GM21825 (cell line): ENCODE data around the gene SLF2.
A peak's percentile ranks its signal among the peaks of the same experiment; 100 is the strongest.

Experiments
- ATAC-seq: cut with Tn5 transposase; IDR thresholded peaks from one replicate; pipeline ENCODE4 v1.9.1; 2021; ENCODE audit warnings: mild to moderate bottlenecking, moderate library complexity; ENCODE audit not compliant: unreplicated experiment

SLF2 gene

DNA sequence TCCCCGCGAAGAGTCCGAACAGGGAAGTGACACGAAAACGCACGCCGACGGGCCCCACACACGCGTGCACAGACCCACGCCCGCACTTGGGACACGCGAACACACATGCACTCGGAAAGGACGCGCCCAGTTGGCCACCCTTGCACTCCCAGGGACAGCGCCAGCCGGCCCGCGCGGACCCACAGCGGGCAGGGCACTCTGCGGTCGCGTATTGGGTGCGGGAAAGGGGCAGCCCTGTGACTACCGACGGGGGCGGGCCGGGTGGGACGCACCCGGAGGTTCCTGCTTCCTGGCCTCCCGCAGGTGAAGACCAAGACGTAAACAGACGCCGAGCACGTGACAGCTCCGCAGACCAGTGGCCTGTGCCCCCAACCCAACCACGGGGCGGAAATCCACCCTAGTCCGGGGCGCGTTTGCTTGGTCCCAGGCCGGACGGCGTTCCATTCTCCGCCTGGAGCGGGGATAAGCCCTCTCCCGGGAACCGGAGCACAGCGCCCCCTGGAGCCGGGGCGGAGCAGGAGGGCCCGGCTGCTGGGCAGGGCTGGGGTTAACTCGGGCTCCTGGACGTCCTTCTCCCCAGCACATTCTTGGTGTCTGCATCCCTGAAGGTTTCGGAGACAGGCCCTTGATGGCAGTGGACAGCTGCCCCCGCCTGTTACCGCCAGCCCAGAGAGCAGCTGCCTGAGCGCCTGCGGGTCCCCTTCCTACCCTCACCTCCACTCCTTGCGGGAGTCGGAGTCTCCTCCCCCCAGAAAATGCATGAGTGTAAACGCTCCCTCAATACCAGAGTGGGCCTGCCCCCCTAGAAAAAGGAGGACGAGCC lies 84.8 kb downstream of the SLF2 start:
- ATAC-seq, result peak; percentile 30

DNA sequence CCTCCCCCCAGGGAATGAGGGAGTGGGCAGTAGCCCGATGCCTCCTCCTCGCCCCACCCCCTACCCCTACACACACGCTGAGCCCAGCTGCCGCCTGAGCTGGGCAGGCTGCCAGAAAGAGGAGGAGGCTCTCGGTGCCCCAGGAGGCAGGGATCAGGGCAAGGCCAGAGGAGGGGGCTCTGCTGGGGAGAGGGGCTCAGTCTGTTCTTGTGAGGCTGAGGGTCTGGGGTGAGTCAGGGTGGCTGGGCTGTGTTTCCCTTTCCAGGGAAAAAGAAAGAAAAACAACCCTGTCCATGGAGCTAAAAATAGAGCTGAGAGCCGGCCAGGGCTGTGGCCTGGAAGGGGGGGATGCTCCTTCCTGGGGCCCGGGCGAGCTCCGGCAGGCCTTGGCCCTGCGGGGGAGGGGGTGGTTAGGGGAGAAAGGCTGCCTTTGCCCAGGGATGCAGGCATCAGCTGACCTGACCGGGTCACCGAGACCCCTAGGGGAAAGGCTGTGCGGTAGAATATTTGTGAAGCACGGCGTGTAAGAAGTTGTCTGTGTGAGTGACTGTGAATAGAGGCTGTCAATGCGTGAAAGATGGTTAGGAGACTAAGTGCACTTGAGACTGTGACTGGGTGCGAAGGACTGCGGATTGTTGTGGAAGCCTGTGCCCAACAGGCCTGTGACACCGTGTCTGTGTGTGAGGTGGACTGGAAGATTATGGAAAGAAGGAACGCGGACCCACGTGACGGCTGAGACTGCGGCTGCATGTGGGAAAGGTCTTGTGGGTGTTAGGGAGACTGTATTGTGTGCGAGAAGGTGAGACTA lies 85.6 kb downstream of the SLF2 start:
- ATAC-seq, result peak; percentile 30

DNA sequence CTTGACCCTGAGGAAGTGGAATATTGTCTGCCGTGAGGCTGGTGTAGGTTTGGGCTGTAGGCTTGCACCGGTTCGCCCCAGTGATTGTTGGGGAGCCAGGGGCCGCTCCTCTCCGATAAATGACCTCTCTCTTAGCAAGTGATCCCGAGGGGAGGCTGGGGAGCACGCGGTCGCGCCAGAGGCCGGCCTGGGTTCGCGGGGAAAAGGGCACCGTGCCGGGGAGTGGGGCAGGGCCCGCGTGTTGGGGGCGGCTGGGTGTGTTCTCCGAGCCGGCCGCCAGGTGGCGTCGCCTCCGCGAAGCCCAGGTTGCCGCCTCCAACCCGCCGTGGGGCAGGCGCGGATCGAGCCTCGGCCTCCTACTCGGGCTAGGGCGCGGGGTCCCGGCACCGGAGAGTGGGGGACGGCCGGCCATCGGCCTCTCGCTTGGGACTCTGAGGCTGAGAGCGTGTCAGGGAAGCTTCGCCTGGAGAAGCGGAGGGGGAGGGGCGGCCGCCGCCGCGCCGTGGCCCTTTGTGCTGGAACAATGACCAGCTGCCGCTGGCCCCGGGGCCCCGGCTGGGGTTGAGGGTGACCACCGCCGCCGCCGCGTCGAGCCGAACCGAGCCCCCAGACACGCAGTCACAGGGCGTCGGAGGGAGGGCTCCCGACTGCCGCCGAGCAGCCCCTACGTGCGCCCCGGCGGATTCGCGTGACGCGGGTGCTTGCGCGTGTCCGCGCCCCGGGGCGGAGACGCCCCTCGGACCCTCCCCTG lies 86.4 kb downstream of the SLF2 start:
- peak; percentile 55 for ATAC-seq

DNA sequence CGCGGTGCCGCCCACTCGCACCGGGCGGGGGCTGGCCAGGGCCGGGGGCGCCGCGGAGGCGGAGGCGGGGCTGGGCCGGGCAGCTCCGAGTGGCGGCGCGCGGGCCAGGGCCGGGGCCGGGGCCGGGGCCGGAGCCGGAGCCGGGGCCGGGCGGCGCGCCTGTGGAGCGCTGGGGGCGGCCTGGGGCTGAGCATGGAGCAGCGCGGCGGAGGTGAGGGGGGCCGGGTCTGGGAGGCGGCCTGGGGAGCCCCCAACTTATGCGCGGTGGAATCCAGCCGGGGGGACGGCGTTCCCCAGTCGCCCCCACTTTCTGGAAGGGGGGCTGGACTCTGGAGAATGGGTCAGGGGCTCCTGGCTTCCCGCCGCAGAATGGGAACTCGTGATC lies 87.0 kb downstream of the SLF2 start, which contains the start of gene LZTS2:
LZTS2 (plus strand) TSS at position 67 of the 385 bp plus-strand sequence. CDS start 2,731 bp downstream, outside the sequence.
- ATAC-seq, result no peak

DNA sequence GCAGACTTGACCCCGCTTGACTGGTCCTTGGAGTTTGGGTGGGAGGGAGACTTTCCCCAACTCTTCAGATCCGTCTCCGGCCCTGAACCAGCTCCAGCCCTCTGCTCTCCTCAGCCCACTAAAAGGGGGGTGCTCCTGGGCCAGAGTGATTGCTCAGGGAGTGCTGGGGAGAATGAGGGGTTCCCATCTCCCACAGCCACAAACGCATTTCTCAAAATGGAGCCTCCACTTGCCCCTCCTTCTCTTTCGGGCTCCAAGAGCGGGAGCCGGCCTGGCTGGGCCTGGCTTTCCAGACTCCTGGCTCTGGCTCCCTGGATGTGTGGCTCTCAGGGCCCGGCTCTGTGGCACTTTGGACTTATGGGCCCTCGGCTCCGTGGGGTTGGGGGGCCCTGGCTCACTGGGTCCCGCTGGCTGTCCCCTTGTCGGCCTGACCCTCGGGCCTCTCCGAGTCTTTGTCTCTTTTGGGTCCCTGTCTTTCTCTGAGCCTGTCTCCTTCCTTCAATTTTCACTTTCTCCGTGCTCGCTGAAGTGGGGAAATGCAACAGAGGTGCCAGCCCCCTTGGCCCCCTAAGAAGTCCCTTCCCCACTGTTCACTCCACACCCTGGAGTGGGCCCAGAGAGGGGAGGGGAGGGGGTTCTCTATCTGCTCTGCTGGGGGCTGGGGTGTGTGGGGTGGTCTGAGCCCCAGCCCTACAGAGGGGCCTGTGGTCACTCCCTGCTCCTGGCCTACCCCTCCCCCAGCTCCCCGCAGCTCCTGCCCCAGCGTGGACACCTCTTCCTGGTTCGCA lies 87.6 kb downstream of the SLF2 start:
- ATAC-seq, result no peak

DNA sequence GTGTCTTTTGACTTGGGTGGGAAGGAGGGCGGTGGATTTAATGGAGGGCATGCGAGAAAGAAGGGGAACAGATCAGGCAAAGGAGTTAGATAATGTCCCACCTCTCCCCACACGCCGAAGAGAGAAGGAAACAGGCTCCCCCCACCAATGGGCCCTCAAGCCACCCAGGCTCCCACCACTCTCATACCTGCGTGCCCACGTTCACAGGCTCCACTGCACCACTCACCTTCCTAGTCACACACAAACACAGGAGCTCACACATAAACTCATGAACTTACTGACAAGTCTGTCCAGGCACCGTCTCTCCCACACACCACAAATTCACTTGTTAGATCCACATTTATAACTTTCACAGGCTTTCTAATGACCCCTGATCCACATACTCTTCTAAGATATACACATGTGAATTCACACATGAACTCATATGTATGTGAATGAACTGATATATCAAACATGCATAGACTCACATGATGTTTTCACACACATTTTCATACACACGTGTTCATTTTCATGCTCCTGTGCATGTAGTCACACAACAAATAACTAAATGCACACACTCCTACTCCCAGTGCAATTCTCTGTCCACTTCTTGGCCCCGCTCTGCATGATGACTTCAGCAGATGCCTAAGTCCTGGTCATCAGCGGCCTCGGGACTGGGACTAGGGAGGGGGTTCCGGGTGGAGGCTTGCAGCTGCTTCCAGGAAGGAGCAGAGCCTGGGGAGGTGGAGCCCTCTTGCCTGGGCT lies 88.3 kb downstream of the SLF2 start:
- ATAC-seq, result no peak

DNA sequence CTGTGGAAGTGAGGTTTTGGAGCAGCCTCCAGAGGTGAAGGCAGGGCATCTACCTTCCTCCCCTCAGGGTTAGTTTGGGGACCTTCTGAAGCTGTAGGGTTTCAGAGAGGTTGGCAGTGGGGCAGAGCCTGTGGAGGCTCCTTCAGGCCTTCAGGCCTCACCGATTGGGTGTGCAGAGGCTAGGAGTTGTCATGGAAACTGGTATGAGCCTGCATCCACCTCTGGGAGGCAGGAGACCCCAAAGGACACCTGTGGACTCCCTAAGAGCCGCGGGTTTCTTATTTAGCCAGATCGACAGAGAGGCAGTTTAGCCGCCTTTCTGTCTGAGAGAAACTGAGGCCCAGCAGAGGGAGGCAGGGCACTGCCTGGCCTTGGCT lies 88.9 kb downstream of the SLF2 start:
- ATAC-seq, result no peak

DNA sequence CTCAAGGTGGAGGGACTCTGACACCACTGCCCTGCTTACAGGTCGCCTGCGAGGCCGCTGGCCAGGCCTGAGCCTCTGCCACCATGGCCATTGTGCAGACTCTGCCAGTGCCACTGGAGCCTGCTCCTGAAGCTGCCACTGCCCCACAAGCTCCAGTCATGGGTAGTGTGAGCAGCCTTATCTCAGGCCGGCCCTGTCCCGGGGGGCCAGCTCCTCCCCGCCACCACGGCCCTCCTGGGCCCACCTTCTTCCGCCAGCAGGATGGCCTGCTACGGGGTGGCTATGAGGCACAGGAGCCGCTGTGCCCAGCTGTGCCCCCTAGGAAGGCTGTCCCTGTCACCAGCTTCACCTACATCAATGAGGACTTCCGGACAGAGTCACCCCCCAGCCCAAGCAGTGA lies 89.7 kb downstream of the SLF2 start:
- ATAC-seq, result no peak

DNA sequence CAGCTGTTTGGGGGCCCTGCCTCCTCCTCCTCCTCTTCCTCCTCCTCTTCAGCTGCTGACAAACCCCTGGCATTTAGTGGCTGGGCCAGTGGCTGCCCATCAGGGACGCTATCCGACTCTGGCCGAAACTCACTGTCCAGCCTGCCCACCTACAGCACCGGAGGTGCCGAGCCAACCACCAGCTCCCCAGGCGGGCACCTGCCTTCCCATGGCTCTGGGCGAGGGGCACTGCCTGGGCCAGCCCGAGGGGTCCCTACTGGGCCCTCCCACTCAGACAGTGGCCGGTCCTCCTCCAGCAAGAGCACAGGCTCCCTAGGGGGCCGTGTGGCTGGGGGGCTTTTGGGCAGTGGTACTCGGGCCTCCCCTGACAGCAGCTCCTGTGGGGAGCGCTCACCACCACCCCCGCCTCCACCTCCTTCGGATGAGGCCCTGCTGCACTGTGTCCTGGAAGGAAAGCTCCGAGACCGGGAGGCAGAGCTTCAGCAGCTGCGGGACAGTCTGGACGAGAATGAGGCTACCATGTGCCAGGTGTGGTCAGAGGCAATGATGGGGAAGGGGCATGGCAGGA lies 91.0 kb downstream of the SLF2 start:
- ATAC-seq, result no peak

DNA sequence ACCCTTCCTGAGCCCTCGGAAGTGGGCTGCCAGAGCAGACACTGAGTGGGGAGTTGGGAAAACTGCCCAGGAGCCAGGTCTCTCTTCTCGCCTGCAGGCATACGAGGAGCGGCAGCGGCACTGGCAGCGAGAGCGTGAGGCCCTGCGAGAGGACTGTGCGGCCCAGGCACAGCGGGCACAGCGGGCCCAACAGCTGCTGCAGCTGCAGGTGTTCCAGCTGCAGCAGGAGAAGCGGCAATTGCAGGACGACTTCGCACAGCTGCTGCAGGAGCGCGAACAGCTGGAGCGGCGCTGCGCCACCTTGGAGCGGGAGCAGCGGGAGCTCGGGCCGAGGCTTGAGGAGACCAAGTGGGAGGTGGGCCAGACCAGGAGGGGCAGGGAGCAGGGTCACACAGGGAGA lies 92.6 kb downstream of the SLF2 start:
- ATAC-seq, result no peak

DNA sequence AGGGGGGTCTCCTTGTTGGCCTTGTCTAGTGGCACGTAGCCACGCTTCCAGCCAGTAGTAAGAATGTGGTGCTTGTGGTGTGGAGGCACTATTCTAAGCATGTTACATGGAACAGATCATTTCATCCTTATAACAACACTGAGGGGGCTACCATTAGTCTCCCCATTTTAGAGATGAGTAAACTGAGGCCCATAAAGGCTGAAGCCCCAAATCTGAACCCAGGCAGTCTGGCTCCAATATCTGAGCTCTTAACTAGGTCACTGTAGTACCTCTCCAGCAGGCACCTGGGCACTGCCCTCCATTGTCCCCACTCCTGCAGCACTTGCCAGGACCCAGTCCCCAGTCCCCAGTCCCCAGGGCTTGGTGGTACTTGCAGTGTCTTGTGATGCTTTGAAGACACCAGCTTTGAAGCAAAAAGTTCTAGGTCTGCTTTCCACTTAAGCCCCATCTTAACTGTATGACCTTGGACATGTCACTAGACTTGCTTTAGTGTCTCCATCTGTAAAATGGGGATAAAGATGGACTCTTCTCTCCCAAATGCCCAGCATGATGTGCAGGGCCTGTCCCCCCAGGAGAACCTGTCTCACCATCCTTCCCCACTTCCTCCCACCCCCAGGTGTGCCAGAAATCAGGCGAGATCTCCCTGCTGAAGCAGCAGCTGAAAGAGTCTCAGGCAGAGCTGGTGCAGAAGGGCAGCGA lies 93.3 kb downstream of the SLF2 start:
- no peak for ATAC-seq

DNA sequence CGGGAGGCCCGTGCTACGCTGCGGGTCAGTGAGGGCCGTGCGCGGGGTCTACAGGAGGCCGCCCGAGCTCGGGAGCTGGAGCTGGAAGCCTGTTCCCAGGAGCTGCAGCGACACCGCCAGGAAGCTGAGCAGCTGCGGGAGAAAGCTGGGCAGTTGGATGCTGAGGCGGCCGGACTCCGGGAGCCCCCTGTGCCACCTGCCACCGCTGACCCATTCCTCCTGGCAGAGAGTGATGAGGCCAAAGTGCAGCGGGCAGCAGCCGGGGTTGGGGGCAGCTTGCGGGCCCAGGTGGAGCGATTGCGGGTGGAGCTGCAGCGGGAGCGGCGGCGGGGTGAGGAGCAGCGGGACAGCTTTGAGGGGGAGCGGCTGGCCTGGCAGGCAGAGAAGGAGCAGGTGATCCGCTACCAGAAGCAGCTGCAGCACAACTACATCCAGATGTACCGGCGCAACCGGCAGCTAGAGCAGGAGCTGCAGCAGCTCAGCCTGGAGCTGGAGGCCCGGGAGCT lies 93.9 kb downstream of the SLF2 start:
- no peak for ATAC-seq

DNA sequence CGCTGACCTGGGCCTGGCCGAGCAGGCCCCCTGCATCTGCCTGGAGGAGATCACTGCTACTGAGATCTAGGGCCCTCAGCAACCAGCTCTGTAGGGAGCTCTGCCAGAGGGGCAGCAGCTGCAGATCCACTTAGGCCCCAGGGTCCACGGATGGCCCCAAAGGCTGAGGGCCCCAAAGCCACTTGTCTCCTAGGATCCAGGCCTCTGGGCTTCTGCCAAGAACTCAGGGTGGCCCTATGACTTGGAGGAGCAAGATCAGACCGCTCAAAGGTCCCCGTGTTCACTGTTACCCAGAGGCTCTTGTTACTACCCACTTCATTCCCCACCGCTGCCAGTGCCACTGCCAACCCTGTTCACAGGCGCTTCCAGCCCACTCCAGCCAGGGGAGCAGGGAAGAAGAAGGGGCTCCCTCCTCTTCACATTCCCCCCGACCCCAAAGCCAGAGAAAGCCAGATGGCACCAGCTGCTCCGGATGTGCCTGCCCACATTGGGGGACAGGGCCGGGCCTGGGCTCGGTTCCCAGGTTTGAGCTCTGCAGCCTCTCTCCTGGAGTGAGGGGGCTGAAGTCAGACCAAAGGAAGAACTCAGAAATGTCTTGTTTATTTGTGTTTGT lies 94.4 kb downstream of the SLF2 start:
- ATAC-seq, result no peak

DNA sequence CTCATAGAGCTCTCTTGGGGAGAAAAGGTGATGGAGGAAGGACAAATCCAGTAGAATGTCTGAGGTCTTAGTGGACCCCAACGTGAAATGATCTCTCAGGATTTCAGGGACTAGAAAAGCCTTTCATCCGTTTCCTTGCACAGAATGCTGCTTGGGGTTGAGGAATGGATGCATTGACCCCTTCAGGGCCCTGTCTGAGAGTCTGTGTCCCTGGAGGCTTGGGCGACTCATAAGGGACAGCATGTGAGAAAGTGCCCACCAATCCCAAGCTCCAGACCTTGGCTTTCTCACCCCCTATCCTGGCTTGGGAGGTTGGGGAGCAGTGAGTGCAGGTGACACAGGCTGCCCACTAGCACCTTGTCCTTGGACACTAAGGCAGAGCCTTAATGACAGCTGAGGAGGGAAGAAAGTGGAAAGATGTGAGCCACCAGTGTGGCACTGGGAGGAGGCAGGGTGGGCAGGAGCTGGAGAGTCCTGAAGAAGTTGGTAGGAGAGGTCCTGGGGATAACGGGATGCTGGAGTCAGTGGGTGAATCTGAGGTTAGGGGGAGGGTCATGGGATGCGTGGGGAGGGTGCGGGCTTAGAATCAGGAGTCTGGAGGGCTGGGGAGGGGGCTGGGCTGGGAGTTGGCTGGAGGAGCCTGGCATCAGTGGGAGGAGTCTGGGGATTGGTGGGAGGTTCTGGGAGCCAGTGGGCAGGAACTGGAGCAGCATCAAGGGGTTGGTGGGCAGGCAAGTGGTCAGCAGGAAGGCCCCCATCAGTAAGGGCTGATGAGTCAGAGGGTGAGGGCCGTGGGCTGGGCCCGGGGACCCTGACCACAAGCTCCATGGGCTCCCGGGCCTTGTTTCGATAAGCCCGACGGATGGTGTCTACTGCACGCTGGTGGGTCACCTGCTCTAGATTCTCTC lies 95.4 kb downstream of the SLF2 start:
- ATAC-seq, result no peak

DNA sequence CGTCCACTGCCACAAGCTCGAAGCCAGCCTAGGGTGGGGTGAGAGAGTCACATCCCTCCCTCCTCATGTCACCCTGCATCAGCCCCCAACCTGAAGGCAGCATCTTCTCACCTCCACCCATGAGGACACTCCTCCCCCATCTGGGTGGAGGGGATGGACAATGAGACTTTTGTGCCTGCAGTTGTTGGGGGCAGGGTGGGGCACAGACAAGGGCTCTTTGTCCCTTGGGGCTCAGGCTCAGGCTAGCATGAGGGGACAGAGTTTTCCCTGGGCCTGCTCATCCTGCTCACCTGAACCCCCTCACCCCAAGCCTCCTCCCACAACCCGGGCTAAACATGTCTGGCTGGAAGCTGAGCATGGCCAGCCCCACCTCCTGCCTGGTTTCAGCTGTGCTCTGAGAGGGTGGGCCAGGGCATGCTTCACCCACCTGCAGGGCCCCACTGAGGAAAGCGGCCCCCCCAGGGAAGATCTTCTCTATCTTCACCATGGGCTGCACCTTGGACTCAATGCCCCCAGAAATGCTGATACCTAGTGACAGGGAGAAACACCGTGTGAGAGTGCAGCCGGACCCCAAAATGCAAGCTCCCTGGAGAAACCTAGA lies 96.2 kb downstream of the SLF2 start:
- no peak for ATAC-seq

DNA sequence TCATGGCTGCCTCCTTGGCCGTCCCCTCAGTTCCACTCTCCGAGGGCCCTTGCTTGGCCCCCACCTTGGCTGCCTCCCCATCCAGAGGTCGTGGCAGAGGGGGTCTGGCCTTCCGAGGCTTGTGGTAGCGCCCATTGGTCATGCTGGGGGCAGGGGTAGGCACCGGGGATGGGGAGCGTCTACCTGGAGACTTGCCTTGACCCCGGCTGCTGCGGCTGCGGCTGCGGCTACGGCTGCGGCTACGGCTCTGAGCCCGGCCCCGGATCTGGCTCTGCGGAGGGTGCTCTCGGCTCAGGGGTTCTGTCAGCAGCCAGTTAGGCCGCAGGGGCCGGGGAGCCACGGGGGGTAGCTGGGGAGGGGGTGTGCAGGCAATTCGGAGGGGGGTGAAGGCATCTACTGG lies 97.6 kb downstream of the SLF2 start:
- no peak for ATAC-seq
